ENCODE data around the gene AKT1. TPM values are rescaled to one million over a fixed set of nuclear protein-coding genes. Genes with fewer than 3 reads are reported as not detected.
A peak's percentile ranks its signal among the peaks of the same experiment; 100 is the strongest.

Gene AKT1
- total RNA-seq, 1 donor from 2014 or later: 155 TPM

- Histone ChIP-seq H3K79me2 (ENCODE audit: insufficient read depth, low read length) (peaks cover 57% of the 10 kb centered on the region), H3K27ac (ENCODE audit: low read depth, low read length) (no peak overlapping the region), H3K4me2 (ENCODE audit: low read length) (peak overlapping the region; percentile 100), H2AFZ (ENCODE audit: low read depth, low read length) (no peak overlapping the region), H3K4me3 (ENCODE audit: insufficient read depth, low read depth, low read length) (peak overlapping the region; percentile 74), H3K36me3 (ENCODE audit: insufficient read depth, low read length) (peaks cover 8% of the 10 kb centered on the region), H3K27me3 (ENCODE audit: insufficient read depth, low read length) (no peaks in the 10 kb centered on the region), H3K9ac (ENCODE audit: low read length) (peak overlapping the region; percentile 90), H3K9me3 (ENCODE audit: insufficient read depth, low read depth, low read length) (no peaks in the 10 kb centered on the region), H3K4me1 (ENCODE audit: insufficient read depth, low read length) (peaks cover 16% of the 10 kb centered on the region), H4K20me1 (ENCODE audit: insufficient read depth, low read length) (peaks cover 59% of the 10 kb centered on the region)
- TF ChIP-seq CTCF (IDR thresholded peaks at IDR 0.05; ENCODE audit: insufficient read depth, low read depth, low read length) (no peak), EZH2 (IDR thresholded peaks at IDR 0.05; ENCODE audit: insufficient read depth, low read length) (no peak)
- Mint-ChIP-seq H3K27ac (ENCODE audit: unreplicated experiment) (peak overlapping the region; percentile 80), H3K9me3 (ENCODE audit: unreplicated experiment) (no peaks in the 10 kb centered on the region), H3K4me1 (ENCODE audit: low read depth, unreplicated experiment) (peaks cover 18% of the 10 kb centered on the region), H3K4me3 (ENCODE audit: unreplicated experiment) (peak overlapping the region; percentile 91), H3K27me3 (ENCODE audit: low read depth, unreplicated experiment) (no peaks in the 10 kb centered on the region), H3K36me3 (ENCODE audit: low read depth, unreplicated experiment) (peaks cover 5% of the 10 kb centered on the region)
- DNase-seq (ENCODE audit: low read depth) (no peak), FAIRE-seq (no peak)
Observed at GRCh38 chr14:104754213-104754851, 41.2 kb downstream of the AKT1 start.

DNA sequence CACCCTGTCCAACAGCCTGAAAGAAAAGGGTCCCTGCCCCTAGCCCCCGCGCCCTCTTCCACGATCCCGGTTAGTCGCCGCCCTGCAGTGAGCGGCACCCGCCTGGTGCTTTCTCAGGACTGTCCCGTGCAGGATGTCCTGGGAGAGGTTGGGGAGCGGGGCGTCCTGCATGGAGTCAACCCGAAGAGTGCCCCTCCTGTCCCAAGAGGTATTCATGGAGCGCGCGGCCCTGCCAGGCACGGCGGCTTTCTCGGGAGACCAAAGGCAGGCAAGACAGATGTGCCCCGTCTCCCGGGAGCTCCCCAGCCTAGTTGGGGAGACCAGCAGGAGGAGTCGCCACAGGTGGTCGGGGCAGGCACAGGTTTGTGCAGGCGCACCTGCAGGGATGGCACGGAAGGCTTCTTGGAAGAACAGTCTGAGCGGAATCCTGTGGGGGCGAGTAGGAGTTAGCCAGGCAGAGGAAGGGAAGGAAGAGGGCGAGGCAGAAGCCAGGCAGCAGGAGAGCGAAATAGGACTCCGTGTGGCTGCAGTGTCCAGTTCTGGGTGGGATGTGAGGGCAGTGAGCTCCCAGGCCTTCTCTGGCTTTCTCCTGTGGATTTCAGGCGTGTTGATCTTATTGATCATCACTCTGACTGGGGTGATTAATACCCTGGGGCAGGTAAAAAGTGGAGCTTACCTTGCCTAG lies 41.9 kb downstream of the AKT1 start:
- Histone ChIP-seq H3K27me3 (ENCODE audit: insufficient read depth, low read length) (no peaks in the 10 kb centered on the region), H4K20me1 (ENCODE audit: insufficient read depth, low read length) (peaks cover 53% of the 10 kb centered on the region), H3K4me3 (ENCODE audit: insufficient read depth, low read depth, low read length) (peak overlapping the region; percentile 74), H3K79me2 (ENCODE audit: insufficient read depth, low read length) (peaks cover 50% of the 10 kb centered on the region), H3K9ac (ENCODE audit: low read length) (peak overlapping the region; percentile 90), H3K4me1 (ENCODE audit: insufficient read depth, low read length) (peaks cover 21% of the 10 kb centered on the region), H3K27ac (ENCODE audit: low read depth, low read length) (peak overlapping the region; percentile 82), H3K36me3 (ENCODE audit: insufficient read depth, low read length) (peaks cover 8% of the 10 kb centered on the region), H3K4me2 (ENCODE audit: low read length) (peak overlapping the region; percentile 100), H2AFZ (ENCODE audit: low read depth, low read length) (peak overlapping the region; percentile 82), H3K9me3 (ENCODE audit: insufficient read depth, low read depth, low read length) (no peaks in the 10 kb centered on the region)
- Mint-ChIP-seq H3K36me3 (ENCODE audit: low read depth, unreplicated experiment) (peaks cover 3% of the 10 kb centered on the region), H3K27me3 (ENCODE audit: low read depth, unreplicated experiment) (no peaks in the 10 kb centered on the region), H3K27ac (ENCODE audit: unreplicated experiment) (peak overlapping the region; percentile 80), H3K4me3 (ENCODE audit: unreplicated experiment) (peak overlapping the region; percentile 91), H3K4me1 (ENCODE audit: low read depth, unreplicated experiment) (peaks cover 21% of the 10 kb centered on the region), H3K9me3 (ENCODE audit: unreplicated experiment) (no peaks in the 10 kb centered on the region)
- DNase-seq (ENCODE audit: low read depth) (no peak), FAIRE-seq (no peak)
- TF ChIP-seq EZH2 (IDR thresholded peaks at IDR 0.05; ENCODE audit: insufficient read depth, low read length) (no peak), CTCF (IDR thresholded peaks at IDR 0.05; ENCODE audit: insufficient read depth, low read depth, low read length) (no peak)
